HepG2 (cell line): Measurements from ENCODE around the gene CERS1. TPM values are rescaled to one million over a fixed set of nuclear protein-coding genes. Genes with fewer than 3 reads are reported as not detected.
A peak's percentile ranks its signal among the peaks of the same experiment; 100 is the strongest.

Experiments used
- ATAC-seq: fragments of 200-7000 bp; cut with Tn5 transposase; 3 replicates; pipeline ENCODE4 v1.9.1; 2020; ENCODE audit warnings: mild to moderate bottlenecking, moderate library complexity
- BruUV-seq: library from RNA; stranded (reverse); fragments of 400-500 nt; replicated peaks from 2 replicates; lab custom pipeline; 2021; lab: Mats Ljungman, UMichigan
- CTCF ChIA-PET: fragments of 300-600 bp; formaldehyde crosslinking; extraction: SDS; loops from one replicate; lab custom pipeline; 2021; ENCODE audit warnings: low total read pairs, inconsistent platforms, low intra/inter-chr PET ratio; lab: Yijun Ruan, JAX
- POLR2A ChIA-PET: fragments of 350-600 bp; sonication (Branson Sonifier 250); formaldehyde crosslinking; loops from one replicate; lab custom pipeline; 2020; ENCODE audit warnings: antibody characterized with exemption, inconsistent platforms; lab: Yijun Ruan, JAX
- DNase-seq: peaks from one replicate; pipeline ENCODE4 v3.0.0-alpha.2; 2015; ENCODE audit warnings: low spot score
- FAIRE-seq: peaks from 3 replicates; lab custom pipeline; 2011; peaks lifted over from hg19 to GRCh38; lab: Jason Lieb, UNC
- H2AFZ ChIP-seq: one replicate; pipeline ENCODE4 v1.6.1; 2011; ENCODE audit warnings: low read length, inconsistent platforms
- H3K27ac ChIP-seq: fragments of 300-600 bp; 3 replicates; pipeline ENCODE4 v1.8.0; 2011; ENCODE audit warnings: mixed run types, mild to moderate bottlenecking, mixed read lengths, low read length, inconsistent platforms; ENCODE audit not compliant: insufficient read depth; ENCODE audit errors: extremely low read length
- H3K27me3 ChIP-seq, 2 experiments: fragments of 200-600 bp in 1 of 2; 2 replicates in 1 of 2; 3 replicates in 1 of 2; pipeline versions ENCODE4 v1.6.0 to v1.8.0; 2011; ENCODE audit warnings: low read length in 2 of 2, mild to moderate bottlenecking in 2 of 2, moderate library complexity in 2 of 2, inconsistent platforms in 1 of 2; ENCODE audit not compliant: insufficient read depth in 2 of 2, control insufficient read depth in 1 of 2
- H3K36me3 ChIP-seq, 2 experiments: fragments of 200-600 bp in 1 of 2; replicated peaks in 1 of 2; 2 replicates in 1 of 2; 3 replicates in 1 of 2; pipeline versions ENCODE4 v1.5.1 to v1.8.0; 2011; ENCODE audit warnings: low read length in 2 of 2, inconsistent platforms in 1 of 2; ENCODE audit not compliant: insufficient read depth in 2 of 2, control insufficient read depth in 1 of 2
- H3K4me1 ChIP-seq: 2 replicates; pipeline ENCODE4 v1.5.1; 2012; ENCODE audit warnings: low read length, inconsistent platforms; ENCODE audit not compliant: insufficient read depth
- H3K4me2 ChIP-seq: 2 replicates; pipeline ENCODE4 v1.6.0; 2011; ENCODE audit warnings: low read depth, low read length, inconsistent platforms
- H3K4me3 ChIP-seq, 3 experiments: fragments of 200-600 bp in 1 of 3; sonication (generic), shearing (Covaris generic) in 1 of 3; replicated peaks in 1 of 3; 2 replicates each; pipeline ENCODE4 v1.5.1; 2011 to 2016; ENCODE audit warnings: low read length in 3 of 3, inconsistent platforms in 2 of 3, low read depth in 2 of 3, mild to moderate bottlenecking in 2 of 3, control low read depth in 1 of 3, mixed read lengths in 1 of 3; ENCODE audit not compliant: insufficient read depth in 1 of 3
- H3K79me2 ChIP-seq: one replicate; pipeline ENCODE4 v1.6.1; 2011; ENCODE audit warnings: low read length, inconsistent platforms; ENCODE audit not compliant: insufficient read depth
- H3K9ac ChIP-seq: 2 replicates; pipeline ENCODE4 v1.6.0; 2011; ENCODE audit warnings: mild to moderate bottlenecking, low read depth, low read length, inconsistent platforms; ENCODE audit not compliant: insufficient read depth
- H3K9me3 ChIP-seq: 2 replicates; pipeline ENCODE4 v1.5.1; 2012; ENCODE audit warnings: mild to moderate bottlenecking, low read length
- H4K20me1 ChIP-seq: 2 replicates; pipeline ENCODE4 v1.6.0; 2011; ENCODE audit warnings: inconsistent platforms, mild to moderate bottlenecking, low read length, moderate library complexity; ENCODE audit not compliant: insufficient read depth
- AGO2 ChIP-seq: fragments of 200-400 bp; formaldehyde crosslinking; optimal IDR thresholded peaks from 2 replicates; pipeline ENCODE3; 2017; ENCODE audit warnings: mild to moderate bottlenecking, low read depth, low read length, moderate library complexity
- ELF3 ChIP-seq: IDR thresholded peaks from 2 replicates; pipeline ENCODE4 v1.6.1; 2016; ENCODE audit warnings: missing genetic modification reagents, missing compliant biosample characterization
- HMG20B ChIP-seq: conservative IDR thresholded peaks from 2 replicates; pipeline ENCODE4 v1.6.1; 2016; ENCODE audit warnings: missing genetic modification reagents, missing compliant biosample characterization
- ISX ChIP-seq: sonication (generic); formaldehyde crosslinking; conservative IDR thresholded peaks from 2 replicates; pipeline ENCODE4 v1.5.0; 2020; ENCODE audit warnings: missing genetic modification reagents
- RBM22 ChIP-seq: fragments of 200-400 bp; formaldehyde crosslinking; optimal IDR thresholded peaks from 2 replicates; pipeline ENCODE3; 2017; ENCODE audit warnings: mild to moderate bottlenecking, low read length, moderate library complexity
- ZBTB38 ChIP-seq: sonication (generic); formaldehyde crosslinking; IDR thresholded peaks from 2 replicates; pipeline ENCODE4 v1.5.1; 2020; ENCODE audit warnings: mild to moderate bottlenecking, missing genetic modification reagents
- ZC3H13 ChIP-seq: sonication (generic); formaldehyde crosslinking; IDR thresholded peaks from 2 replicates; pipeline ENCODE4 v1.8.1; 2023; ENCODE audit warnings: mild to moderate bottlenecking, missing genetic modification reagents, moderate library complexity
- ZNF235 ChIP-seq: sonication (generic); formaldehyde crosslinking; IDR thresholded peaks from 2 replicates; pipeline ENCODE4 v1.8.1; 2023; ENCODE audit warnings: mild to moderate bottlenecking, missing genetic modification reagents, borderline replicate concordance
- WGBS: methylation state at CpG from one replicate; pipeline ENCODE4 v1.1.6; 2017; ENCODE audit warnings: low lambda C conversion rate; 5-methylcytosine and 5-hydroxymethylcytosine counted together
- in situ Hi-C: cut with HindIII; loops from 2 replicates; pipeline ENCODE4 v1.10.0; 2017; ENCODE audit warnings: low pct_unique_long_range_greater_than_20kb; ENCODE audit not compliant: extremely low pct_ligation_motif_present
- intact Hi-C: fragments of 100-400 bp; cut with micrococcal nuclease; formaldehyde crosslinking; loops from one replicate; pipeline ENCODE4 v1.10.0; 2022; ENCODE audit not compliant: unreplicated experiment
- polyA plus RNA-seq, 8 experiments: library from polyadenylated mRNA; depleted of rRNA in 3 of 8; stranded (reverse) in 7 of 8; unstranded in 1 of 8; fragments of >200 nt; fragmentation: Illumina TruSeq in 4 of 8; extraction: Trizol in 4 of 8; gene quantifications; 2 replicates each; pipeline versions ENCODE4 v1.2.1 to v1.2.3, GENCODE V29; 2011 to 2016; ENCODE audit warnings: low read depth in 4 of 8, missing spikeins in 1 of 8, mixed read lengths in 1 of 8; ENCODE audit not compliant: insufficient read depth in 1 of 8
- total RNA-seq, 5 experiments: library from RNA; depleted of rRNA; stranded (reverse); fragments of >200 nt; fragmentation: Illumina TruSeq; extraction: Trizol; gene quantifications; 2 replicates each; pipeline ENCODE4 v1.2.3, GENCODE V29; 2016; ENCODE audit warnings: low read depth in 1 of 5
- TF ChIP-seq, protein P1 (sequence below): sonication (generic); formaldehyde crosslinking; IDR thresholded peaks from 2 replicates; pipeline ENCODE4 v1.4.0; 2020; ENCODE audit warnings: missing genetic modification reagents
- TF ChIP-seq, protein P2 (sequence below): sonication (generic); formaldehyde crosslinking; IDR thresholded peaks from 2 replicates; pipeline ENCODE4 v1.5.1; 2020; ENCODE audit warnings: mild to moderate bottlenecking, missing genetic modification reagents, moderate library complexity
- TF ChIP-seq, protein P3 (sequence below): conservative IDR thresholded peaks from 2 replicates; pipeline ENCODE4 v1.6.1; 2018; ENCODE audit warnings: missing genetic modification reagents

The CERS1 gene
- total and polyA plus RNA-seq, 2 of the 13 experiments (the other 11 are each of a cell fraction or from before 2014, with no cell fraction given), result 4.6 to 9.8 TPM

DNA sequence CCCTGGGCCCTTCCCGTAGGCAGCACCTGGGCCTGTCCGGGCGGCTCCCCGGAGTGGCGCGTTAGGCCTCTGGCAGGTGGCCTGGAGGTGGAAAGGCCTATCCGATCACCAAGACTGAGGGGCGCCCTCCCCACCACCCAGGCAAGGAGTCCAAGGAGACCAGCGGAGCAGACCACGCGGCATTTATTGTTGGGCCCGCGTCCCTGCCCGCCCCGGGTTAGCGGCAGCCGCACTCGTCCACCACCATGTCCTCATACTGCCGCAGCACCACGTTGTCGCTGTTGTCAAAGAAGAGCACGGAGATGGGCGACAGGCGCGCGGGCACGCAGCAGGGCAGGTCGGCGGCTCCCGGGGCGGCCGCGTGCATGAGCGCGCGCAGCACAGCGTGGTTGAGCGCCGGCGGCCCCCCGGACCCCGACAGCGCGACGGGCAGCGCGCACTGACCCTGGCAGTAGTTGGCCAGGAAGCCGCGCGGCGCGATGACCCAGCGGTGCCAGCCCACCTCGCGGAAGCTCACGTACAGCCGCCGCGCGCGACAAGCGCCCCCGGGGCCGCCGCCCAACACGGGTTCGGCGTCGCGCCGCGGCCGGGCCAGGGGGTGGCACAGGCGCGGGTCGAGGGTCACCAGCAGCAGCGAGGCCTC lies 27.5 kb downstream of the CERS1 start:
- WGBS, result 98% methylated on average over 29 of the region's 77 CpGs
- Histone ChIP-seq H3K79me2 (no peaks in the 10 kb centered on the region), H3K9me3 (no peaks in the 10 kb centered on the region), H3K27ac (no peak overlapping the region), H2AFZ (no peak overlapping the region), H4K20me1 (no peaks in the 10 kb centered on the region), H3K4me2 (no peak overlapping the region), H3K4me3 (no peak overlapping the region), H3K27me3 (no peaks in the 10 kb centered on the region), H3K4me1 (peaks cover 19% of the 10 kb centered on the region), H3K36me3 (peaks cover 21 to 41% of the 10 kb centered on the region in 2 experiments; a peak in 4 of 5 replicates), H3K9ac (no peak overlapping the region)
- intact Hi-C loops (no loop called here), in situ Hi-C loops (no loop called here)
- TF ChIP-seq ZC3H13 (CRISPR knock-in tag), result peak; percentile 69; the same call in 1 of the 2 replicates
- TF ChIP-seq ZBTB38, result peak; percentile 47; the same call in 1 of the 2 replicates
- no peak for TF ChIP-seq ZNF235
- TF ChIP-seq AGO2, result peak; percentile 90
- TF ChIP-seq, protein P1, sequence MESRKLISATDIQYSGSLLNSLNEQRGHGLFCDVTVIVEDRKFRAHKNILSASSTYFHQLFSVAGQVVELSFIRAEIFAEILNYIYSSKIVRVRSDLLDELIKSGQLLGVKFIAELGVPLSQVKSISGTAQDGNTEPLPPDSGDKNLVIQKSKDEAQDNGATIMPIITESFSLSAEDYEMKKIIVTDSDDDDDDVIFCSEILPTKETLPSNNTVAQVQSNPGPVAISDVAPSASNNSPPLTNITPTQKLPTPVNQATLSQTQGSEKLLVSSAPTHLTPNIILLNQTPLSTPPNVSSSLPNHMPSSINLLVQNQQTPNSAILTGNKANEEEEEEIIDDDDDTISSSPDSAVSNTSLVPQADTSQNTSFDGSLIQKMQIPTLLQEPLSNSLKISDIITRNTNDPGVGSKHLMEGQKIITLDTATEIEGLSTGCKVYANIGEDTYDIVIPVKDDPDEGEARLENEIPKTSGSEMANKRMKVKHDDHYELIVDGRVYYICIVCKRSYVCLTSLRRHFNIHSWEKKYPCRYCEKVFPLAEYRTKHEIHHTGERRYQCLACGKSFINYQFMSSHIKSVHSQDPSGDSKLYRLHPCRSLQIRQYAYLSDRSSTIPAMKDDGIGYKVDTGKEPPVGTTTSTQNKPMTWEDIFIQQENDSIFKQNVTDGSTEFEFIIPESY, result peak; percentile 58; the same call in 1 of the 2 replicates
- ATAC-seq, result no peak
- no TSS peak for BruUV-seq
- ChIA-PET POLR2A (no interaction called here), CTCF (no interaction called here)
- no peak for DNase-seq
- no peak for FAIRE-seq

DNA sequence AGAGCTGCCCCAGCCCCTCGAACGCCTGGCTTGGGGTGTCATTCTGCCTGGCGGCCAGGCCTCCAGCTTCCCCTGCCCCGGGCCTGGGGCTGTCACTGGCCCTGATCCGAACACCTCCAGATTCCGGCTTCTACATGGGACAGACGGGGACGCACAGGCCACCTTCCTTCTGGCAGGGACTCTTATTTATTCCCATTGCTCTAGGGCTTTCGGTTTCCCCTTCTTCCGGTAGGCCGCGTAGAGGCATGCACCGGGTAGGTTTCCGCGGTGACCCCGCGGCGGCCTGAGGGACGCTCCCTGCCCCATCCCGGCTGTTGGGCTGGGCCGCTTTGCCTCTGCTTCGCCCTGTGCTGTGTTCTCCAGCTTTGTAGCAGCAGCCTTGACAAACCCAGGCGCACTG lies 28.2 kb downstream of the CERS1 start:
- TF ChIP-seq ELF3 (CRISPR knock-in tag), result no peak
- TF ChIP-seq ISX (CRISPR knock-in tag), result no peak
- TF ChIP-seq RBM22, result peak; percentile 41
- TF ChIP-seq, protein P2, sequence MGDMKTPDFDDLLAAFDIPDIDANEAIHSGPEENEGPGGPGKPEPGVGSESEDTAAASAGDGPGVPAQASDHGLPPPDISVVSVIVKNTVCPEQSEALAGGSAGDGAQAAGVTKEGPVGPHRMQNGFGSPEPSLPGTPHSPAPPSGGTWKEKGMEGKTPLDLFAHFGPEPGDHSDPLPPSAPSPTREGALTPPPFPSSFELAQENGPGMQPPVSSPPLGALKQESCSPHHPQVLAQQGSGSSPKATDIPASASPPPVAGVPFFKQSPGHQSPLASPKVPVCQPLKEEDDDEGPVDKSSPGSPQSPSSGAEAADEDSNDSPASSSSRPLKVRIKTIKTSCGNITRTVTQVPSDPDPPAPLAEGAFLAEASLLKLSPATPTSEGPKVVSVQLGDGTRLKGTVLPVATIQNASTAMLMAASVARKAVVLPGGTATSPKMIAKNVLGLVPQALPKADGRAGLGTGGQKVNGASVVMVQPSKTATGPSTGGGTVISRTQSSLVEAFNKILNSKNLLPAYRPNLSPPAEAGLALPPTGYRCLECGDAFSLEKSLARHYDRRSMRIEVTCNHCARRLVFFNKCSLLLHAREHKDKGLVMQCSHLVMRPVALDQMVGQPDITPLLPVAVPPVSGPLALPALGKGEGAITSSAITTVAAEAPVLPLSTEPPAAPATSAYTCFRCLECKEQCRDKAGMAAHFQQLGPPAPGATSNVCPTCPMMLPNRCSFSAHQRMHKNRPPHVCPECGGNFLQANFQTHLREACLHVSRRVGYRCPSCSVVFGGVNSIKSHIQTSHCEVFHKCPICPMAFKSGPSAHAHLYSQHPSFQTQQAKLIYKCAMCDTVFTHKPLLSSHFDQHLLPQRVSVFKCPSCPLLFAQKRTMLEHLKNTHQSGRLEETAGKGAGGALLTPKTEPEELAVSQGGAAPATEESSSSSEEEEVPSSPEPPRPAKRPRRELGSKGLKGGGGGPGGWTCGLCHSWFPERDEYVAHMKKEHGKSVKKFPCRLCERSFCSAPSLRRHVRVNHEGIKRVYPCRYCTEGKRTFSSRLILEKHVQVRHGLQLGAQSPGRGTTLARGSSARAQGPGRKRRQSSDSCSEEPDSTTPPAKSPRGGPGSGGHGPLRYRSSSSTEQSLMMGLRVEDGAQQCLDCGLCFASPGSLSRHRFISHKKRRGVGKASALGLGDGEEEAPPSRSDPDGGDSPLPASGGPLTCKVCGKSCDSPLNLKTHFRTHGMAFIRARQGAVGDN (CRISPR knock-in tag), result 0 out of 2 replicates have a peak, but pooled peaks have one; percentile 6
- no peak for TF ChIP-seq HMG20B (CRISPR knock-in tag)
- TF ChIP-seq, protein P3, sequence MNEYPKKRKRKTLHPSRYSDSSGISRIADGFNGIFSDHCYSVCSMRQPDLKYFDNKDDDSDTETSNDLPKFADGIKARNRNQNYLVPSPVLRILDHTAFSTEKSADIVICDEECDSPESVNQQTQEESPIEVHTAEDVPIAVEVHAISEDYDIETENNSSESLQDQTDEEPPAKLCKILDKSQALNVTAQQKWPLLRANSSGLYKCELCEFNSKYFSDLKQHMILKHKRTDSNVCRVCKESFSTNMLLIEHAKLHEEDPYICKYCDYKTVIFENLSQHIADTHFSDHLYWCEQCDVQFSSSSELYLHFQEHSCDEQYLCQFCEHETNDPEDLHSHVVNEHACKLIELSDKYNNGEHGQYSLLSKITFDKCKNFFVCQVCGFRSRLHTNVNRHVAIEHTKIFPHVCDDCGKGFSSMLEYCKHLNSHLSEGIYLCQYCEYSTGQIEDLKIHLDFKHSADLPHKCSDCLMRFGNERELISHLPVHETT (CRISPR knock-in tag), result no peak
- no TSS peak for BruUV-seq
- Histone ChIP-seq H3K4me2 (no peak overlapping the region), H3K27ac (no peak overlapping the region), H3K9ac (no peak overlapping the region), H3K9me3 (no peaks in the 10 kb centered on the region), H4K20me1 (no peaks in the 10 kb centered on the region), H3K4me3 (no peak overlapping the region), H3K36me3 (peaks cover 26 to 48% of the 10 kb centered on the region in 2 experiments; a peak in 4 of 5 replicates), H3K27me3 (no peaks in the 10 kb centered on the region), H2AFZ (no peak overlapping the region), H3K4me1 (peaks cover 19% of the 10 kb centered on the region), H3K79me2 (no peaks in the 10 kb centered on the region)
- ChIA-PET POLR2A (no interaction called here), CTCF (no interaction called here)
- no peak for ATAC-seq
- FAIRE-seq, result no peak
- DNase-seq, result no peak
- intact Hi-C loops (no loop called here), in situ Hi-C loops (no loop called here)
- over 99% methylated on average over 20 of the region's 23 CpGs for WGBS
